Lower leg skin (tissue), 3 donors: ENCODE results near the gene PYY.

ENCODE experiments used
- CTCF ChIP-seq, 3 donors: fragments of 450-650 bp; IDR thresholded peaks; one replicate each; pipeline ENCODE4 v1.5.1; 2016; ENCODE audit warnings: antibody characterized with exemption in 3 of 3, mild to moderate bottlenecking in 3 of 3, moderate library complexity in 2 of 3
- POLR2A ChIP-seq, 2 donors: fragments of 450-650 bp; IDR thresholded peaks; one replicate each; pipeline ENCODE4 v1.6.1; 2016 to 2017; ENCODE audit warnings: antibody characterized with exemption in 2 of 2, mild to moderate bottlenecking in 1 of 2, moderate library complexity in 1 of 2

GRCh38 chr17:43983515-43984411 lies 30.0 kb upstream of the PYY start:
- no peak for TF ChIP-seq POLR2A (IDR thresholded peaks at IDR 0.05)
- no peak for TF ChIP-seq CTCF (IDR thresholded peaks at IDR 0.05)
